Fibroblast of lung (primary cell): ENCODE results near the gene ZNF669. TPM values are rescaled to one million over a fixed set of nuclear protein-coding genes. Genes with fewer than 3 reads are reported as not detected.
A peak's percentile ranks its signal among the peaks of the same experiment; 100 is the strongest.

ENCODE experiments used
- DNase-seq, 2 donors: peaks; one replicate each; pipeline versions ENCODE4 v3.0.0 to v3.0.0-alpha.2; 2010; ENCODE audit warnings: low read depth in 2 of 2
- H2AFZ ChIP-seq: 2 replicates; pipeline ENCODE4 v1.5.1; 2012; ENCODE audit warnings: low read length, control low read depth, inconsistent platforms
- H3K27ac ChIP-seq: 2 replicates; pipeline ENCODE4 v1.5.1; 2011; ENCODE audit warnings: low read length, control low read depth; ENCODE audit not compliant: insufficient read depth
- H3K27me3 ChIP-seq: 2 replicates; pipeline ENCODE4 v1.5.1; 2011; ENCODE audit warnings: mild to moderate bottlenecking, low read length; ENCODE audit not compliant: control insufficient read depth, insufficient read depth
- H3K36me3 ChIP-seq: 2 replicates; pipeline ENCODE4 v1.5.1; 2011; ENCODE audit warnings: low read length; ENCODE audit not compliant: control insufficient read depth, insufficient read depth
- H3K4me1 ChIP-seq: 2 replicates; pipeline ENCODE4 v1.5.1; 2011; ENCODE audit warnings: low read length; ENCODE audit not compliant: control insufficient read depth, insufficient read depth; ENCODE audit errors: extremely low read depth
- H3K4me2 ChIP-seq: 2 replicates; pipeline ENCODE4 v1.5.1; 2011; ENCODE audit warnings: low read length, control low read depth; ENCODE audit not compliant: insufficient read depth; ENCODE audit errors: extremely low read depth
- H3K4me3 ChIP-seq, 4 experiments: fragments of 200-600 bp in 1 of 4; sonication (generic) in 1 of 4; replicated peaks in 1 of 4; 2 replicates each; pipeline ENCODE4 v1.5.1; 2011 to 2016; ENCODE audit warnings: low read length in 4 of 4, low read depth in 3 of 4, mild to moderate bottlenecking in 3 of 4, control low read depth in 2 of 4, inconsistent platforms in 1 of 4, mixed read lengths in 1 of 4; ENCODE audit not compliant: insufficient read depth in 1 of 4; ENCODE audit errors: control extremely low read depth in 1 of 4
- H3K79me2 ChIP-seq: 2 replicates; pipeline ENCODE4 v1.5.1; 2012; ENCODE audit warnings: mild to moderate bottlenecking, low read length, inconsistent platforms; ENCODE audit not compliant: control insufficient read depth, insufficient read depth
- H3K9ac ChIP-seq: 2 replicates; pipeline ENCODE4 v1.5.1; 2011; ENCODE audit warnings: mild to moderate bottlenecking, low read length, control low read depth; ENCODE audit not compliant: insufficient read depth
- H3K9me3 ChIP-seq: 2 replicates; pipeline ENCODE4 v1.5.1; 2012; ENCODE audit warnings: low read depth, low read length; ENCODE audit not compliant: control insufficient read depth, insufficient read depth
- H4K20me1 ChIP-seq: 2 replicates; pipeline ENCODE4 v1.5.1; 2011; ENCODE audit warnings: low read length; ENCODE audit not compliant: control insufficient read depth, insufficient read depth; ENCODE audit errors: extremely low read depth
- CTCF ChIP-seq, 2 donors: IDR thresholded peaks in 1 of 2; conservative IDR thresholded peaks in 1 of 2; 1 replicate in 1 of 2; 2 replicates in 1 of 2; pipeline ENCODE4 v1.5.1; 2011 to 2012; ENCODE audit warnings: low read length in 2 of 2, control low read depth in 1 of 2, inconsistent platforms in 1 of 2, low read depth in 1 of 2, mild to moderate bottlenecking in 1 of 2
- EZH2 ChIP-seq: IDR thresholded peaks from 2 replicates; pipeline ENCODE4 v1.5.1; 2012; ENCODE audit warnings: low read length, control low read depth, mild to moderate bottlenecking; ENCODE audit errors: missing control alignments
- polyA plus RNA-seq, 2 donors: library from polyadenylated mRNA; depleted of rRNA in 1 of 2; stranded (reverse) in 1 of 2; unstranded in 1 of 2; fragments of >200 nt; gene quantifications; 2 replicates each; pipeline ENCODE4 v1.2.1, GENCODE V29; 2011 to 2012; ENCODE audit warnings: missing spikeins in 1 of 2
- total RNA-seq: library from RNA; depleted of rRNA; stranded (reverse); fragments of >200 nt; gene quantifications from 2 replicates; pipeline ENCODE4 v1.2.1, GENCODE V29; 2014

The ZNF669 gene
- total and polyA plus RNA-seq, 2 donors (not counting 1 experiment from before 2014, with no cell fraction given): 7.0 to 10.2 TPM

- H3K9me3 ChIP-seq: no peaks in the 10 kb centered on the region
- H3K4me2 ChIP-seq: peak overlapping the region; percentile 61
- peaks cover 13% of the 10 kb centered on the region for H3K79me2 ChIP-seq
- no peaks in the 10 kb centered on the region for H3K36me3 ChIP-seq
- H3K4me1 ChIP-seq: peaks cover 3% of the 10 kb centered on the region
- H4K20me1 ChIP-seq: no peaks in the 10 kb centered on the region
- peak overlapping the region in 2 of 4 experiments; percentile 93 to 99 for H3K4me3 ChIP-seq
- no peaks in the 10 kb centered on the region for H3K27me3 ChIP-seq
- no peak overlapping the region for H3K9ac ChIP-seq
- no peak for DNase-seq
- TF ChIP-seq EZH2: no peak
- no peak for TF ChIP-seq CTCF (conservative IDR thresholded peaks at IDR 0.05 in 1 of 2, IDR thresholded peaks at IDR 0.05 in 1 of 2; ENCODE audit: low read depth in 1 of 2, low read length in 2 of 2)
- no peak overlapping the region for H3K27ac ChIP-seq
- H2AFZ ChIP-seq: peak overlapping the region; percentile 33
Measured at GRCh38 chr1:247079141-247079874, 24.8 kb downstream of the ZNF669 start.

GRCh38 chr1:247078258-247079140, 25.7 kb downstream of the ZNF669 start, which contains the start of gene ZNF670:
ZNF670 (minus strand) TSS chr1:247078811; CDS start chr1:247078596, 215 bp downstream.
- no peaks in the 10 kb centered on the region for H4K20me1 ChIP-seq
- H3K27me3 ChIP-seq: no peaks in the 10 kb centered on the region
- H3K9me3 ChIP-seq: no peaks in the 10 kb centered on the region
- peak; percentile 93 to 98 for DNase-seq
- TF ChIP-seq CTCF (conservative IDR thresholded peaks at IDR 0.05 in 1 of 2, IDR thresholded peaks at IDR 0.05 in 1 of 2; ENCODE audit: low read depth in 1 of 2, low read length in 2 of 2) (peak in 1 of 2 donors; percentile 62), EZH2 (no peak)
- H3K4me1 ChIP-seq: peaks cover 3% of the 10 kb centered on the region
- peak within 1 kb of the TSS; percentile 88 for H3K27ac ChIP-seq
- peak within 1 kb of the TSS; percentile 93 to 99 (median 97) for H3K4me3 ChIP-seq
- H3K9ac ChIP-seq: peak within 1 kb of the TSS; percentile 85
- H3K79me2 ChIP-seq: peaks cover 13% of the 10 kb centered on the region
- H2AFZ ChIP-seq: peak within 1 kb of the TSS; percentile 95
- H3K4me2 ChIP-seq: peak within 1 kb of the TSS; percentile 88
- H3K36me3 ChIP-seq: no peaks in the 10 kb centered on the region

GRCh38 chr1:247077876-247078257, 26.3 kb downstream of the ZNF669 start:
- H2AFZ ChIP-seq: peak overlapping the region; percentile 95
- peak; percentile 15 to 18 for DNase-seq
- H3K36me3 ChIP-seq: no peaks in the 10 kb centered on the region
- peak overlapping the region; percentile 85 for H3K9ac ChIP-seq
- peaks cover 13% of the 10 kb centered on the region for H3K79me2 ChIP-seq
- H3K4me3 ChIP-seq: peak overlapping the region; percentile 93 to 99 (median 97)
- peak overlapping the region; percentile 88 for H3K27ac ChIP-seq
- peak overlapping the region; percentile 88 for H3K4me2 ChIP-seq
- H3K4me1 ChIP-seq: peaks cover 3% of the 10 kb centered on the region
- H3K27me3 ChIP-seq: no peaks in the 10 kb centered on the region
- H4K20me1 ChIP-seq: no peaks in the 10 kb centered on the region
- TF ChIP-seq EZH2 (no peak), CTCF (conservative IDR thresholded peaks at IDR 0.05 in 1 of 2, IDR thresholded peaks at IDR 0.05 in 1 of 2; ENCODE audit: low read depth in 1 of 2, low read length in 2 of 2) (no peak)
- H3K9me3 ChIP-seq: no peaks in the 10 kb centered on the region
